ENCODE data around the gene CYP3A7.
A peak's percentile ranks its signal among the peaks of the same experiment; 100 is the strongest.

CYP3A7 gene

GRCh38 chr7:99713995-99714570 is 20.9 kb downstream of the CYP3A7 start:
- Histone ChIP-seq H2BK120ac (ENCODE audit: insufficient read depth, low read length, poor library complexity) (no peak overlapping the region), H3K27me3 (ENCODE audit: insufficient read depth, low read length) (no peaks in the 10 kb centered on the region), H3K4me3 (ENCODE audit: low read depth, low read length) (no peak overlapping the region), H3K79me1 (ENCODE audit: low read length) (no peaks in the 10 kb centered on the region), H3K27ac (ENCODE audit: low read depth, low read length) (no peak overlapping the region), H4K91ac (ENCODE audit: low read depth, low read length) (no peak overlapping the region), H2BK12ac (ENCODE audit: low read length) (no peak overlapping the region), H4K8ac (ENCODE audit: low read depth, low read length) (no peak overlapping the region), H3K4ac (ENCODE audit: low read depth, low read length) (no peak overlapping the region), H3K36me3 (ENCODE audit: control insufficient read depth in 1 of 2, insufficient read depth in 2 of 2, low read length in 2 of 2) (no peaks in the 10 kb centered on the region), H3K9ac (ENCODE audit: low read length) (no peak overlapping the region), H3K4me1 (ENCODE audit: control insufficient read depth in 1 of 2, insufficient read depth in 2 of 2, low read length in 2 of 2) (no peaks in the 10 kb centered on the region), H3K4me2 (ENCODE audit: low read length) (no peak overlapping the region), H3K14ac (ENCODE audit: low read length) (no peak overlapping the region), H2BK5ac (ENCODE audit: low read depth, low read length, poor library complexity) (no peak overlapping the region), H2AK5ac (ENCODE audit: low read length) (no peak overlapping the region), H3K79me2 (ENCODE audit: control insufficient read depth, insufficient read depth, low read length, poor library complexity) (no peaks in the 10 kb centered on the region), H3K9me3 (ENCODE audit: insufficient read depth, low read depth, low read length) (no peaks in the 10 kb centered on the region), H4K12ac (ENCODE audit: low read depth, low read length) (no peak overlapping the region), H3K18ac (ENCODE audit: low read length) (no peak overlapping the region), H2AFZ (ENCODE audit: insufficient read depth, low read length, poor library complexity) (no peak overlapping the region), H3K23ac (ENCODE audit: low read length) (no peak overlapping the region)
- whole genome bisulfite sequencing (ENCODE audit: extremely low coverage, insufficient coverage, insufficient read length) = no CpG with 5 or more reads among the region's 3 CpGs
- peak in 1 of 2 donors; percentile 36 for DNase-seq

- Histone ChIP-seq H2BK12ac (ENCODE audit: low read length) (no peak overlapping the region), H3K18ac (ENCODE audit: low read length) (no peak overlapping the region)
Measured at GRCh38 chr7:99709838-99710578, 25.0 kb downstream of the CYP3A7 start.

DNA sequence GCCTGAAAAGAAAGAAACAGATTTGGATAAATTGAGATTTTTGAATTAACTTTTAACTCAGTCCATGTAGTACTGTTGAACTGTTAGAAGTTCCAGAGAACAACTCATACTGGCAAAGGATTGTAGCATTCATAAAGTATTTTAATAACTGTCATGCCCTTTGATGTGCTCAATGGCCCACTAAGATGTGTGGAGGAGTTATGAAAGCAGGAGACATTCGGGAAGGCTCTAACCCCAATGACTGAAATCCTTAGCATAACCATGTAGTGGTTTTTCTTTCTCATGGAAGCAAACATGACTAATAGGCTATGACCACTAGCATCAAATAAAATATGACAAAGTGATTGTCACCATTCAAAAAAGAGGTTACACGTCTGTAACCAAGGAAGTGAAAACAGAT is 25.7 kb downstream of the CYP3A7 start:
- Histone ChIP-seq H3K79me1 (ENCODE audit: low read length) (no peaks in the 10 kb centered on the region), H2AK5ac (ENCODE audit: low read length) (no peak overlapping the region), H3K18ac (ENCODE audit: low read length) (no peak overlapping the region), H3K4ac (ENCODE audit: low read depth, low read length) (no peak overlapping the region), H3K79me2 (ENCODE audit: control insufficient read depth, insufficient read depth, low read length, poor library complexity) (no peaks in the 10 kb centered on the region), H3K14ac (ENCODE audit: low read length) (no peak overlapping the region), H2BK120ac (ENCODE audit: insufficient read depth, low read length, poor library complexity) (no peak overlapping the region), H3K9me3 (ENCODE audit: insufficient read depth, low read depth, low read length) (peaks cover 2% of the 10 kb centered on the region), H2BK12ac (ENCODE audit: low read length) (no peak overlapping the region), H3K27me3 (ENCODE audit: insufficient read depth, low read length) (no peaks in the 10 kb centered on the region), H3K27ac (ENCODE audit: low read depth, low read length) (no peak overlapping the region), H2BK5ac (ENCODE audit: low read depth, low read length, poor library complexity) (no peak overlapping the region), H3K36me3 (ENCODE audit: control insufficient read depth in 1 of 2, insufficient read depth in 2 of 2, low read length in 2 of 2) (no peaks in the 10 kb centered on the region), H3K4me1 (ENCODE audit: control insufficient read depth in 1 of 2, insufficient read depth in 2 of 2, low read length in 2 of 2) (no peaks in the 10 kb centered on the region), H3K23ac (ENCODE audit: low read length) (no peak overlapping the region), H4K91ac (ENCODE audit: low read depth, low read length) (no peak overlapping the region), H3K4me3 (ENCODE audit: low read depth, low read length) (no peak overlapping the region), H3K9ac (ENCODE audit: low read length) (no peak overlapping the region), H4K12ac (ENCODE audit: low read depth, low read length) (no peak overlapping the region), H2AFZ (ENCODE audit: insufficient read depth, low read length, poor library complexity) (no peak overlapping the region), H3K4me2 (ENCODE audit: low read length) (no peak overlapping the region), H4K8ac (ENCODE audit: low read depth, low read length) (no peak overlapping the region)
- no peak for DNase-seq
- no CpG with 5 or more reads among the region's 2 CpGs for WGBS (ENCODE audit: extremely low coverage, insufficient coverage, insufficient read length)

More at GRCh38 chr7:99709838-99710578, 25.0 kb downstream of the CYP3A7 start:
- Histone ChIP-seq H2AFZ (ENCODE audit: insufficient read depth, low read length, poor library complexity) (no peak overlapping the region), H3K4me1 (ENCODE audit: control insufficient read depth in 1 of 2, insufficient read depth in 2 of 2, low read length in 2 of 2) (no peaks in the 10 kb centered on the region), H3K27me3 (ENCODE audit: insufficient read depth, low read length) (no peaks in the 10 kb centered on the region), H3K79me2 (ENCODE audit: control insufficient read depth, insufficient read depth, low read length, poor library complexity) (no peaks in the 10 kb centered on the region), H3K4me2 (ENCODE audit: low read length) (no peak overlapping the region), H3K9ac (ENCODE audit: low read length) (no peak overlapping the region), H2AK5ac (ENCODE audit: low read length) (no peak overlapping the region), H4K12ac (ENCODE audit: low read depth, low read length) (no peak overlapping the region), H4K8ac (ENCODE audit: low read depth, low read length) (no peak overlapping the region), H3K79me1 (ENCODE audit: low read length) (no peaks in the 10 kb centered on the region), H3K36me3 (ENCODE audit: control insufficient read depth in 1 of 2, insufficient read depth in 2 of 2, low read length in 2 of 2) (no peaks in the 10 kb centered on the region), H4K91ac (ENCODE audit: low read depth, low read length) (no peak overlapping the region), H3K4ac (ENCODE audit: low read depth, low read length) (no peak overlapping the region), H2BK5ac (ENCODE audit: low read depth, low read length, poor library complexity) (no peak overlapping the region), H2BK120ac (ENCODE audit: insufficient read depth, low read length, poor library complexity) (no peak overlapping the region), H3K27ac (ENCODE audit: low read depth, low read length) (no peak overlapping the region), H3K23ac (ENCODE audit: low read length) (no peak overlapping the region), H3K14ac (ENCODE audit: low read length) (no peak overlapping the region), H3K4me3 (ENCODE audit: low read depth, low read length) (no peak overlapping the region), H3K9me3 (ENCODE audit: insufficient read depth, low read depth, low read length) (peaks cover 2% of the 10 kb centered on the region)
- WGBS (ENCODE audit: extremely low coverage, insufficient coverage, insufficient read length) = no CpG with 5 or more reads among the region's 2 CpGs
- no peak for DNase-seq

DNA sequence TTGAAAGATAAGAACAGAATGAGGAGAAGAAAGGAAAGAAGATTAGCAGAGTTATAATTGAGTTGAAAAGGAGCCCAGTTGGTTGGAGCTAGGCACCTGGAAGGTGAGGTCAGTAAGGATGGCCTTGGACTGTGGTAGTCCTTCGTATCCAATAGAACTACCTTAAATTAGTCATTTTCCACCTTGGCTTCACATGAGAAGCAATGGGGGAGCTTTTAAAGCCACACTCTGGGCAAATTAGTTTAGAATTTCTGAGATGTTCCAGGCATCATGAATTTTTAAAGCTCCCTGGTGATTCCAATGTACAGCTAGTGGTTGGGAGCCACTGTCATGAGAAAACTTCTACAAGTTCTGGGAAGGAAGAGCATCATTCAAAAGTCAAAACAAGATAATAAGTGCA is 27.9 kb downstream of the CYP3A7 start:
- no peak for DNase-seq
- H3K36me3 ChIP-seq (ENCODE audit: control insufficient read depth in 1 of 2, insufficient read depth in 2 of 2, low read length in 2 of 2) = no peaks in the 10 kb centered on the region
- H4K91ac ChIP-seq (ENCODE audit: low read depth, low read length) = no peak overlapping the region
- no peak overlapping the region for H3K18ac ChIP-seq (ENCODE audit: low read length)
- no peaks in the 10 kb centered on the region for H3K79me2 ChIP-seq (ENCODE audit: control insufficient read depth, insufficient read depth, low read length, poor library complexity)
- no peak overlapping the region for H4K8ac ChIP-seq (ENCODE audit: low read depth, low read length)
- no peak overlapping the region for H2BK12ac ChIP-seq (ENCODE audit: low read length)
- H3K79me1 ChIP-seq (ENCODE audit: low read length) = no peaks in the 10 kb centered on the region
- no peak overlapping the region for H3K4me3 ChIP-seq (ENCODE audit: low read depth, low read length)
- no peak overlapping the region for H3K14ac ChIP-seq (ENCODE audit: low read length)
- H4K12ac ChIP-seq (ENCODE audit: low read depth, low read length) = no peak overlapping the region
- no peak overlapping the region for H2BK5ac ChIP-seq (ENCODE audit: low read depth, low read length, poor library complexity)
- H3K4me1 ChIP-seq (ENCODE audit: control insufficient read depth in 1 of 2, insufficient read depth in 2 of 2, low read length in 2 of 2) = no peaks in the 10 kb centered on the region
- H3K27me3 ChIP-seq (ENCODE audit: insufficient read depth, low read length) = no peaks in the 10 kb centered on the region
- H3K4me2 ChIP-seq (ENCODE audit: low read length) = no peak overlapping the region
- H2AFZ ChIP-seq (ENCODE audit: insufficient read depth, low read length, poor library complexity) = no peak overlapping the region
- no peak overlapping the region for H3K23ac ChIP-seq (ENCODE audit: low read length)
- no CpG with 5 or more reads among the region's 1 CpG for WGBS (ENCODE audit: extremely low coverage, insufficient coverage, insufficient read length)
- peaks cover 2% of the 10 kb centered on the region for H3K9me3 ChIP-seq (ENCODE audit: insufficient read depth, low read depth, low read length)
- no peak overlapping the region for H3K27ac ChIP-seq (ENCODE audit: low read depth, low read length)
- H2AK5ac ChIP-seq (ENCODE audit: low read length) = no peak overlapping the region
- no peak overlapping the region for H3K4ac ChIP-seq (ENCODE audit: low read depth, low read length)
- no peak overlapping the region for H3K9ac ChIP-seq (ENCODE audit: low read length)
- H2BK120ac ChIP-seq (ENCODE audit: insufficient read depth, low read length, poor library complexity) = no peak overlapping the region

Data from trophoblast cell (in vitro differentiated cells and primary cell).